Measurements from ENCODE around the gene ZNF683. TPM values are rescaled to one million over a fixed set of nuclear protein-coding genes. Genes with fewer than 3 reads are reported as not detected.
"Not testable (repeated sequence)": the region's sequence is repeated elsewhere in the genome, so short reads cannot be mapped to it uniquely, and the experiment has no call there.

Gene ZNF683
- not detected in 2 replicates for polyA plus RNA-seq
- not detected in 2 replicates for polyA minus RNA-seq

GRCh38 chr1:26372611-26373010 lies at the start of gene ZNF683:
Gene ZNF683 (minus strand): TSS chr1:26372750. CDS start chr1:26368571, 4,179 bp downstream.
- not testable (repeated sequence) for H3K9me3 ChIP-seq (ENCODE audit: low read length); H3K79me2 ChIP-seq (replicated peaks; ENCODE audit: insufficient read depth, low read length); H4K20me1 ChIP-seq (ENCODE audit: insufficient read depth); H3K4me3 ChIP-seq (ENCODE audit: low read length); H2AFZ ChIP-seq (ENCODE audit: low read depth, low read length); H3K36me3 ChIP-seq (ENCODE audit: insufficient read depth, low read length); H3K4me2 ChIP-seq (ENCODE audit: low read length); H3F3A ChIP-seq (ENCODE audit: insufficient read depth, low read length, poor library complexity, severe bottlenecking); H3K27ac ChIP-seq (ENCODE audit: low read length); H3K9ac ChIP-seq (ENCODE audit: low read length); H3K27me3 ChIP-seq (ENCODE audit: insufficient read depth, low read depth, low read length); H3K9me2 ChIP-seq (ENCODE audit: insufficient read depth, low read length)

- Histone ChIP-seq H3K36me3 (ENCODE audit: insufficient read depth, low read length) (no peaks in the 10 kb centered on the region), H3K9me2 (ENCODE audit: insufficient read depth, low read length) (no peaks in the 10 kb centered on the region), H3K9me3 (ENCODE audit: low read length) (no peaks in the 10 kb centered on the region), H3K4me3 (ENCODE audit: low read length) (no peak overlapping the region), H3K27me3 (ENCODE audit: insufficient read depth, low read depth, low read length) (no peaks in the 10 kb centered on the region), H3K79me2 (replicated peaks; ENCODE audit: insufficient read depth, low read length) (peaks cover 65% of the 10 kb centered on the region), H2AFZ (ENCODE audit: low read depth, low read length) (no peak overlapping the region), H3K4me2 (ENCODE audit: low read length) (no peak overlapping the region), H3K27ac (ENCODE audit: low read length) (no peak overlapping the region), H3F3A (ENCODE audit: insufficient read depth, low read length, poor library complexity, severe bottlenecking) (peaks cover 6% of the 10 kb centered on the region), H3K9ac (ENCODE audit: low read length) (no peak overlapping the region), H4K20me1 (ENCODE audit: insufficient read depth) (no peaks in the 10 kb centered on the region)
- TF ChIP-seq TAF1 (IDR thresholded peaks at IDR 0.05; ENCODE audit: low read depth) (no peak), CTCF (IDR thresholded peaks at IDR 0.05; ENCODE audit: poor library complexity, severe bottlenecking) (no peak), EP300 (conservative IDR thresholded peaks at IDR 0.05; ENCODE audit: poor library complexity, severe bottlenecking) (no peak), SMC3 (conservative IDR thresholded peaks at IDR 0.05; ENCODE audit: poor library complexity) (no peak)
These were observed 46.9 kb upstream of the ZNF683 start for GRCh38 chr1:26419494-26419893.

GRCh38 chr1:26418865-26419349 lies 46.4 kb upstream of the ZNF683 start:
- TF ChIP-seq EP300 (conservative IDR thresholded peaks at IDR 0.05; ENCODE audit: poor library complexity, severe bottlenecking) (no peak), EZH2 (IDR thresholded peaks at IDR 0.05; ENCODE audit: borderline replicate concordance, insufficient read depth, low read length, poor library complexity, severe bottlenecking) (no peak), SMC3 (conservative IDR thresholded peaks at IDR 0.05; ENCODE audit: poor library complexity) (no peak), CTCF (IDR thresholded peaks at IDR 0.05; ENCODE audit: poor library complexity, severe bottlenecking) (no peak), MXI1 (conservative IDR thresholded peaks at IDR 0.05; ENCODE audit: poor library complexity, severe bottlenecking) (no peak), POLR2AphosphoS5 (IDR thresholded peaks at IDR 0.05) (no peak), RAD21 (conservative IDR thresholded peaks at IDR 0.05) (no peak), REST (IDR thresholded peaks at IDR 0.05; ENCODE audit: borderline replicate concordance) (no peak), TAF1 (IDR thresholded peaks at IDR 0.05; ENCODE audit: low read depth) (no peak)
- H3K4me3 ChIP-seq (ENCODE audit: low read length): no peak overlapping the region
- H2AFZ ChIP-seq (ENCODE audit: low read depth, low read length): no peak overlapping the region
- no peak overlapping the region for H3K27ac ChIP-seq (ENCODE audit: low read length)
- no peaks in the 10 kb centered on the region for H3K9me3 ChIP-seq (ENCODE audit: low read length)
- H3K79me2 ChIP-seq (replicated peaks; ENCODE audit: insufficient read depth, low read length): peaks cover 65% of the 10 kb centered on the region
- H3K4me2 ChIP-seq (ENCODE audit: low read length): no peak overlapping the region
- no peaks in the 10 kb centered on the region for H4K20me1 ChIP-seq (ENCODE audit: insufficient read depth)
- H3K36me3 ChIP-seq (ENCODE audit: insufficient read depth, low read length): no peaks in the 10 kb centered on the region
- peaks cover 6% of the 10 kb centered on the region for H3F3A ChIP-seq (ENCODE audit: insufficient read depth, low read length, poor library complexity, severe bottlenecking)
- H3K9ac ChIP-seq (ENCODE audit: low read length): no peak overlapping the region
- H3K27me3 ChIP-seq (ENCODE audit: insufficient read depth, low read depth, low read length): no peaks in the 10 kb centered on the region
- H3K9me2 ChIP-seq (ENCODE audit: insufficient read depth, low read length): no peaks in the 10 kb centered on the region

Data from neural cell (in vitro differentiated cells).